ENCODE results near the gene SUPT16H.
"Not testable (repeated sequence)": the region's sequence is repeated elsewhere in the genome, so short reads cannot be mapped to it uniquely, and the experiment has no call there.

SUPT16H gene

GRCh38 chr14:21307637-21308036 is 76.2 kb downstream of the SUPT16H start:
- TF ChIP-seq CTCF (IDR thresholded peaks at IDR 0.05; ENCODE audit: insufficient read depth, low read depth, low read length, missing control alignments) = no peak

GRCh38 chr14:21302836-21303140 is 81.0 kb downstream of the SUPT16H start:
- not testable (repeated sequence) for DNase-seq (ENCODE audit: low read depth); H3K4me3 ChIP-seq (ENCODE audit: low read length)

More at GRCh38 chr14:21307637-21308036, 76.2 kb downstream of the SUPT16H start:
- DNase-seq (ENCODE audit: low read depth) = no peak
- no peak overlapping the region for H3K4me3 ChIP-seq (ENCODE audit: low read length)

- no peak for TF ChIP-seq CTCF (IDR thresholded peaks at IDR 0.05; ENCODE audit: insufficient read depth, low read depth, low read length, missing control alignments)
- H3K4me3 ChIP-seq (ENCODE audit: low read length) = no peak overlapping the region
- no peak for DNase-seq (ENCODE audit: low read depth)
These were observed 81.6 kb downstream of the SUPT16H start for GRCh38 chr14:21302013-21302835.
